NOMO-1 (cell line): ENCODE measurements around the gene SLC9A9.

Experiments used
- DNase-seq, 2 experiments: peaks; one replicate each; lab custom pipeline; 2025; ENCODE audit not compliant: unreplicated experiment in 2 of 2; lab: John Stamatoyannopoulos, UW

SLC9A9 gene

GRCh38 chr3:143431298-143431697 lies 417.0 kb downstream of the SLC9A9 start:
- peak; percentile 56 to 86 for DNase-seq

GRCh38 chr3:143430568-143430967 lies 417.7 kb downstream of the SLC9A9 start:
- DNase-seq, result no peak

- no peak for DNase-seq
These were observed 418.4 kb downstream of the SLC9A9 start for GRCh38 chr3:143429628-143430514.

- DNase-seq, result peak in 1 of 2 experiments; percentile 30
These were observed 420.0 kb downstream of the SLC9A9 start for GRCh38 chr3:143428294-143428693.

GRCh38 chr3:143427631-143428030 lies 420.6 kb downstream of the SLC9A9 start:
- DNase-seq, result no peak

GRCh38 chr3:143424874-143425273 lies 423.4 kb downstream of the SLC9A9 start:
- no peak for DNase-seq

GRCh38 chr3:143421556-143421955 lies 426.7 kb downstream of the SLC9A9 start:
- DNase-seq, result no peak

- no peak for DNase-seq
These were observed 428.7 kb downstream of the SLC9A9 start for GRCh38 chr3:143419611-143420010.

- DNase-seq, result no peak
These were observed 429.9 kb downstream of the SLC9A9 start for GRCh38 chr3:143418391-143418790.

GRCh38 chr3:143416229-143416628 lies 432.0 kb downstream of the SLC9A9 start:
- DNase-seq, result peak; percentile 13 to 41

- no peak for DNase-seq
These were observed 433.6 kb downstream of the SLC9A9 start for GRCh38 chr3:143414571-143415253.

- no peak for DNase-seq
These were observed 434.9 kb downstream of the SLC9A9 start for GRCh38 chr3:143413372-143413771.

- peak in 1 of 2 experiments; percentile 8 for DNase-seq
These were observed 436.2 kb downstream of the SLC9A9 start for GRCh38 chr3:143412084-143412483.

- peak; percentile 17 to 58 for DNase-seq
These were observed 438.0 kb downstream of the SLC9A9 start for GRCh38 chr3:143410259-143410658.

GRCh38 chr3:143408771-143409170 lies 439.5 kb downstream of the SLC9A9 start:
- no peak for DNase-seq

GRCh38 chr3:143402602-143403001 lies 445.7 kb downstream of the SLC9A9 start:
- DNase-seq, result no peak

GRCh38 chr3:143396790-143397189 lies 451.5 kb downstream of the SLC9A9 start:
- DNase-seq, result no peak

GRCh38 chr3:143389388-143389787 lies 458.9 kb downstream of the SLC9A9 start:
- no peak for DNase-seq

GRCh38 chr3:143387425-143387824 lies 460.8 kb downstream of the SLC9A9 start:
- no peak for DNase-seq

GRCh38 chr3:143384076-143384475 lies 464.2 kb downstream of the SLC9A9 start:
- no peak for DNase-seq

GRCh38 chr3:143383421-143383820 lies 464.8 kb downstream of the SLC9A9 start:
- DNase-seq, result no peak

GRCh38 chr3:143382816-143383215 lies 465.5 kb downstream of the SLC9A9 start:
- DNase-seq, result no peak
